H1 (cell line): Measurements from ENCODE around the gene RAD51B. TPM values are rescaled to one million over a fixed set of nuclear protein-coding genes. Genes with fewer than 3 reads are reported as not detected.

Source experiments
- CTCF ChIA-PET: fragments of 300-600 bp; sonication (Branson Sonifier 250); formaldehyde crosslinking; loops from one replicate; lab custom pipeline; 2021; ENCODE audit not compliant: partially characterized antibody; lab: Charles Lee
- POLR2A ChIA-PET: fragments of 300-600 bp; sonication (Branson Sonifier 250); formaldehyde crosslinking; loops from one replicate; lab custom pipeline; 2021; ENCODE audit warnings: inconsistent platforms; ENCODE audit not compliant: partially characterized antibody; lab: Charles Lee
- DNase-seq, 2 experiments: peaks; one replicate each; pipeline versions ENCODE4 v3.0.0 to v3.0.0-alpha.2; 2010 to 2022; ENCODE audit warnings: low spot score in 2 of 2, low read depth in 1 of 2, mixed read lengths in 1 of 2
- FAIRE-seq: peaks from 2 replicates; lab custom pipeline; 2011; peaks lifted over from hg19 to GRCh38; lab: Jason Lieb, UNC
- H2AFZ ChIP-seq: 2 replicates; pipeline ENCODE4 v1.8.1; 2012; ENCODE audit warnings: low read length, inconsistent platforms
- H2AK5ac ChIP-seq: 2 replicates; pipeline ENCODE4 v1.6.1; 2013; ENCODE audit warnings: low read depth, low read length
- H2BK120ac ChIP-seq: replicated peaks from 2 replicates; pipeline ENCODE3; 2013; ENCODE audit warnings: low read depth, low read length, inconsistent platforms
- H2BK12ac ChIP-seq: 2 replicates; pipeline ENCODE4 v1.6.1; 2013; ENCODE audit warnings: low read depth, low read length
- H2BK15ac ChIP-seq: 2 replicates; pipeline ENCODE4 v1.6.1; 2013; ENCODE audit warnings: low read length
- H2BK20ac ChIP-seq: 2 replicates; pipeline ENCODE4 v1.6.1; 2013; ENCODE audit warnings: low read length
- H2BK5ac ChIP-seq: 2 replicates; pipeline ENCODE4 v1.6.1; 2013; ENCODE audit warnings: low read depth, low read length
- H3K14ac ChIP-seq: 2 replicates; pipeline ENCODE4 v1.6.1; 2013; ENCODE audit warnings: inconsistent platforms; ENCODE audit not compliant: insufficient read length
- H3K18ac ChIP-seq: 2 replicates; pipeline ENCODE4 v1.6.1; 2013; ENCODE audit warnings: low read length; ENCODE audit errors: extremely low read depth
- H3K23ac ChIP-seq: 2 replicates; pipeline ENCODE4 v1.6.1; 2013; ENCODE audit warnings: inconsistent platforms; ENCODE audit not compliant: insufficient read length
- H3K23me2 ChIP-seq: 2 replicates; pipeline ENCODE4 v1.6.1; 2013; ENCODE audit warnings: low read depth, low read length
- H3K27ac ChIP-seq: 2 replicates; pipeline ENCODE4 v1.6.1; 2011; ENCODE audit warnings: low read depth, low read length, inconsistent platforms
- H3K27me3 ChIP-seq, 4 experiments: replicated peaks in 1 of 4; 1 replicate in 1 of 4; 2 replicates in 3 of 4; pipeline versions ENCODE4 v1.6.1 to v1.8.1; 2011 to 2013; ENCODE audit warnings: low read length in 3 of 4, mild to moderate bottlenecking in 3 of 4, inconsistent platforms in 2 of 4, mixed read lengths in 2 of 4, moderate library complexity in 1 of 4; ENCODE audit not compliant: control insufficient read depth in 3 of 4, insufficient read depth in 3 of 4; ENCODE audit errors: extremely low read depth in 1 of 4
- H3K36me3 ChIP-seq, 4 experiments: 2 replicates each; pipeline versions ENCODE4 v1.6.1 to v1.8.1; 2011 to 2013; ENCODE audit warnings: mild to moderate bottlenecking in 4 of 4, low read length in 3 of 4, moderate library complexity in 2 of 4, control low read depth in 1 of 4, inconsistent platforms in 1 of 4; ENCODE audit not compliant: insufficient read depth in 4 of 4, control insufficient read depth in 2 of 4
- H3K4ac ChIP-seq: replicated peaks from 2 replicates; pipeline ENCODE3; 2013; ENCODE audit warnings: low read length, low read depth, mixed read lengths, inconsistent platforms; ENCODE audit not compliant: insufficient read length
- H3K4me1 ChIP-seq, 4 experiments: replicated peaks in 1 of 4; 1 replicate in 1 of 4; 2 replicates in 3 of 4; pipeline versions ENCODE4 v1.6.1 to v1.8.1; 2011 to 2013; ENCODE audit warnings: low read length in 3 of 4, inconsistent platforms in 2 of 4, mixed read lengths in 1 of 4; ENCODE audit not compliant: insufficient read depth in 4 of 4, control insufficient read depth in 3 of 4
- H3K4me2 ChIP-seq, 2 experiments: 2 replicates each; pipeline versions ENCODE4 v1.6.1 to v1.8.1; 2011 to 2013; ENCODE audit warnings: low read depth in 2 of 2, low read length in 2 of 2, control low read depth in 1 of 2, inconsistent platforms in 1 of 2, mild to moderate bottlenecking in 1 of 2; ENCODE audit not compliant: insufficient read depth in 1 of 2
- H3K4me3 ChIP-seq, 4 experiments: fragments of 200-600, 300-600 bp in 1 of 4; sonication (generic), shearing (Covaris generic), sonication (Bioruptor Twin) in 1 of 4; 2 replicates each; pipeline versions ENCODE4 v1.5.1 to v1.8.1; 2011 to 2016; ENCODE audit warnings: low read length in 4 of 4, low read depth in 3 of 4, control low read depth in 2 of 4, inconsistent platforms in 2 of 4, mild to moderate bottlenecking in 2 of 4, mixed read lengths in 1 of 4, moderate library complexity in 1 of 4; ENCODE audit not compliant: insufficient read depth in 2 of 4; ENCODE audit errors: extremely low read depth in 1 of 4
- H3K56ac ChIP-seq: replicated peaks from 2 replicates; pipeline ENCODE3; 2013; ENCODE audit warnings: low read depth, mild to moderate bottlenecking, mixed read lengths, low read length, inconsistent platforms; ENCODE audit not compliant: insufficient read length
- H3K79me1 ChIP-seq: 2 replicates; pipeline ENCODE4 v1.6.1; 2013; ENCODE audit warnings: low read depth, low read length, control low read depth
- H3K79me2 ChIP-seq, 2 experiments: 2 replicates each; pipeline versions ENCODE4 v1.6.1 to v1.8.1; 2012 to 2013; ENCODE audit warnings: low read length in 2 of 2, mild to moderate bottlenecking in 2 of 2, inconsistent platforms in 1 of 2; ENCODE audit not compliant: insufficient read depth in 2 of 2, control insufficient read depth in 1 of 2
- H3K9ac ChIP-seq, 4 experiments: replicated peaks in 1 of 4; 1 replicate in 1 of 4; 2 replicates in 3 of 4; pipeline versions ENCODE4 v1.6.1 to v1.8.1; 2011 to 2013; ENCODE audit warnings: low read depth in 3 of 4, low read length in 3 of 4, control low read depth in 2 of 4, mild to moderate bottlenecking in 2 of 4, moderate library complexity in 2 of 4, inconsistent platforms in 1 of 4; ENCODE audit errors: extremely low read depth in 1 of 4
- H3K9me3 ChIP-seq, 2 experiments: 2 replicates each; pipeline versions ENCODE4 v1.6.1 to v1.8.1; 2012 to 2013; ENCODE audit warnings: mild to moderate bottlenecking in 2 of 2, moderate library complexity in 2 of 2, control low read depth in 1 of 2, inconsistent platforms in 1 of 2, low read depth in 1 of 2, low read length in 1 of 2, mixed read lengths in 1 of 2; ENCODE audit not compliant: insufficient read depth in 2 of 2
- H4K20me1 ChIP-seq, 2 experiments: replicated peaks in 1 of 2; 2 replicates each; pipeline versions ENCODE3 to v1.8.1; 2011 to 2013; ENCODE audit warnings: inconsistent platforms in 2 of 2, low read length in 2 of 2, mild to moderate bottlenecking in 1 of 2; ENCODE audit not compliant: insufficient read depth in 2 of 2, control insufficient read depth in 1 of 2
- H4K5ac ChIP-seq: 2 replicates; pipeline ENCODE4 v1.6.1; 2013; ENCODE audit warnings: low read length, low read depth, mixed read lengths, inconsistent platforms; ENCODE audit not compliant: insufficient read length
- H4K8ac ChIP-seq: 2 replicates; pipeline ENCODE4 v1.8.0; 2013; ENCODE audit warnings: mild to moderate bottlenecking, moderate library complexity, low read length, inconsistent platforms; ENCODE audit not compliant: insufficient read depth; ENCODE audit errors: extremely low read depth
- H4K91ac ChIP-seq: replicated peaks from 2 replicates; pipeline ENCODE3; 2013; ENCODE audit warnings: low read length, mixed read lengths, inconsistent platforms; ENCODE audit not compliant: insufficient read length
- ASH2L ChIP-seq: fragments of 200-600, 300-600 bp; sonication (generic); IDR thresholded peaks from one replicate; pipeline ENCODE4 v1.7.1; 2017; ENCODE audit warnings: low read length
- CBX5 ChIP-seq: fragments of 300-800, 300-1000 bp; sonication (generic); IDR thresholded peaks from 2 replicates; pipeline ENCODE4 v1.7.1; 2016; ENCODE audit warnings: antibody characterized with exemption, low read length, low read depth
- CBX8 ChIP-seq: fragments of 300-800, 300-1000 bp; sonication (generic); IDR thresholded peaks from 2 replicates; pipeline ENCODE4 v1.7.1; 2016; ENCODE audit warnings: low read depth, low read length, borderline replicate concordance
- CREB1 ChIP-seq: IDR thresholded peaks from 2 replicates; pipeline ENCODE4 v1.6.1; 2012; ENCODE audit warnings: inconsistent platforms
- EZH2 ChIP-seq: fragments of 200-600 bp; sonication (generic); IDR thresholded peaks from 2 replicates; pipeline ENCODE4 v1.7.1; 2012; ENCODE audit warnings: low read depth, mild to moderate bottlenecking, moderate library complexity, low read length, inconsistent platforms; ENCODE audit not compliant: severe bottlenecking
- HDAC6 ChIP-seq: IDR thresholded peaks from one replicate; pipeline ENCODE4 v1.7.1; 2012; ENCODE audit warnings: low read depth, mild to moderate bottlenecking, inconsistent platforms, low read length, moderate library complexity
- KDM1A ChIP-seq: fragments of 200-600, 300-600 bp; sonication (generic); IDR thresholded peaks from 2 replicates; pipeline ENCODE4 v1.7.1; 2016; ENCODE audit warnings: mild to moderate bottlenecking, low read length, borderline replicate concordance
- KDM5A ChIP-seq: fragments of 200-600 bp; IDR thresholded peaks from 2 replicates; pipeline ENCODE4 v1.7.1; 2012; ENCODE audit warnings: mild to moderate bottlenecking, low read length, inconsistent platforms, mixed read lengths
- NRF1 ChIP-seq: IDR thresholded peaks from 2 replicates; pipeline ENCODE4 v1.6.1; 2011; ENCODE audit warnings: mild to moderate bottlenecking, low read depth, low read length, improper control_type of control experiment
- RFX5 ChIP-seq: IDR thresholded peaks from 2 replicates; pipeline ENCODE4 v1.6.1; 2011; ENCODE audit warnings: low read depth, low read length, improper control_type of control experiment, borderline replicate concordance
- RXRA ChIP-seq: IDR thresholded peaks from 2 replicates; pipeline ENCODE4 v1.6.1; 2011; ENCODE audit warnings: low read depth, mild to moderate bottlenecking, low read length, moderate library complexity; ENCODE audit not compliant: insufficient read depth
- SP2 ChIP-seq: IDR thresholded peaks from 2 replicates; pipeline ENCODE4 v1.6.1; 2012; ENCODE audit warnings: mild to moderate bottlenecking, low read length, inconsistent platforms
- SRF ChIP-seq: IDR thresholded peaks from 2 replicates; pipeline ENCODE4 v1.6.1; 2011; ENCODE audit warnings: mild to moderate bottlenecking, low read depth, low read length, moderate library complexity
- TAF7 ChIP-seq: optimal IDR thresholded peaks from 2 replicates; pipeline ENCODE3; 2011; ENCODE audit warnings: low read depth, mild to moderate bottlenecking, inconsistent platforms, low read length, moderate library complexity, borderline replicate concordance
- TCF12 ChIP-seq: IDR thresholded peaks from 2 replicates; pipeline ENCODE4 v1.6.1; 2011; ENCODE audit warnings: low read depth, mild to moderate bottlenecking, low read length
- ZNF274 ChIP-seq: IDR thresholded peaks from 2 replicates; pipeline ENCODE4 v1.7.0; 2012; ENCODE audit warnings: low read length, borderline replicate concordance; ENCODE audit errors: extremely low read depth
- WGBS, 2 experiments: shearing (Covaris generic) in 1 of 2; methylation state at CpG; one replicate each; pipeline versions ENCODE4 v1.1.6 to v1.1.7; 2013 to 2015; ENCODE audit warnings: low lambda C conversion rate in 2 of 2, mixed read lengths in 2 of 2, inconsistent platforms in 1 of 2, low coverage in 1 of 2, missing lambda C conversion rate in 1 of 2; ENCODE audit not compliant: insufficient replicate concordance in 2 of 2, insufficient coverage in 1 of 2, insufficient read length in 1 of 2; ENCODE audit errors: extremely low coverage in 1 of 2, missing lambda C conversion rate in 1 of 2; 5-methylcytosine and 5-hydroxymethylcytosine counted together
- polyA plus RNA-seq, 7 experiments: library from polyadenylated mRNA; depleted of rRNA in 3 of 7; stranded (reverse) in 5 of 7; unstranded in 2 of 7; fragments of >200 nt in 5 of 7; fragments of 200-250 nt in 2 of 7; gene quantifications; 1 replicate in 5 of 7; 2 replicates in 1 of 7; 4 replicates in 1 of 7; pipeline versions ENCODE4 v1.2.1 to v1.2.3, GENCODE V29; 2011 to 2013; ENCODE audit warnings: missing spikeins in 2 of 7, mixed read lengths in 2 of 7
- total RNA-seq: library from RNA; stranded (reverse); fragmentation: NEBNext Ultra II Directional; extraction: Animal tissue kit (Norgen Biotek cat#: 25700); gene quantifications from 2 replicates; pipeline ENCODE4 v1.2.1, GENCODE V29; 2021

Gene RAD51B
- total and polyA plus RNA-seq, 2 of the 8 experiments (the other 6 are each of a cell fraction or from before 2014, with no cell fraction given) = 3.9 to 14.9 TPM

GRCh38 chr14:68662392-68662791, 842.8 kb downstream of the RAD51B start:
- no peaks in the 10 kb centered on the region for H3K36me3 ChIP-seq
- H3K27ac ChIP-seq = no peak overlapping the region
- no peak overlapping the region for H3K56ac ChIP-seq
- POLR2A ChIA-PET = no interaction called here
- H2AFZ ChIP-seq = no peak overlapping the region
- H3K79me1 ChIP-seq = no peaks in the 10 kb centered on the region
- H3K23ac ChIP-seq = no peak overlapping the region
- CTCF ChIA-PET = interaction anchor here (0.7 to 2.5 kb wide), 5 partner anchors 26 to 97 kb away, joined by 3 to 9 read pairs (median 3); no protein-coding TSS in a partner anchor
- no peak for FAIRE-seq
- no peaks in the 10 kb centered on the region for H3K23me2 ChIP-seq
- no peaks in the 10 kb centered on the region; a peak in 1 of 7 replicates for H3K4me1 ChIP-seq
- H3K9ac ChIP-seq = no peak overlapping the region
- H4K5ac ChIP-seq = no peak overlapping the region
- H3K4me2 ChIP-seq = no peak overlapping the region
- H2BK15ac ChIP-seq = no peak overlapping the region
- 83% methylated on average over 3 of the region's 3 CpGs; no CpG with 5 or more reads in 1 of the 2 experiments for WGBS, 2 experiments
- no peaks in the 10 kb centered on the region for H3K27me3 ChIP-seq
- no peak overlapping the region for H2BK12ac ChIP-seq
- DNase-seq = no peak
- H4K8ac ChIP-seq = no peak overlapping the region
- no peaks in the 10 kb centered on the region; a peak in 1 of 4 replicates for H3K9me3 ChIP-seq
- H4K20me1 ChIP-seq = no peaks in the 10 kb centered on the region
- no peak overlapping the region for H2BK5ac ChIP-seq
- H3K4ac ChIP-seq = no peak overlapping the region
- H4K91ac ChIP-seq = no peak overlapping the region
- no peak overlapping the region for H3K18ac ChIP-seq
- no peak overlapping the region for H2BK20ac ChIP-seq
- H3K4me3 ChIP-seq = no peak overlapping the region
- H2BK120ac ChIP-seq = no peak overlapping the region
- no peak overlapping the region for H3K14ac ChIP-seq
- H2AK5ac ChIP-seq = no peak overlapping the region
- H3K79me2 ChIP-seq = no peaks in the 10 kb centered on the region
- TF ChIP-seq TCF12 (no peak), CREB1 (no peak), ZNF274 (no peak), SP2 (no peak), KDM5A (no peak), HDAC6 (no peak), CBX8 (no peak), ASH2L (no peak), SRF (no peak), TAF7 (no peak), RXRA (no peak), CBX5 (no peak), NRF1 (no peak), KDM1A (no peak), EZH2 (no peak), RFX5 (no peak)
